DND-41 (cell line): Measurements from ENCODE around the gene FAM9B.

ENCODE experiments used
- ATAC-seq: fragments of 200-7000 bp; cut with Tn5 transposase; 3 replicates; pipeline ENCODE4 v1.9.1; 2021; ENCODE audit warnings: low read depth; ENCODE audit not compliant: insufficient read depth
- DNase-seq: peaks from one replicate; pipeline ENCODE4 v3.0.0-alpha.2; 2020
- H2AFZ ChIP-seq: 2 replicates; pipeline ENCODE4 v1.6.0; 2012; ENCODE audit warnings: low read depth, low read length
- H3K27ac ChIP-seq: 2 replicates; pipeline ENCODE4 v1.5.1; 2012; ENCODE audit warnings: low read length, inconsistent platforms
- H3K27me3 ChIP-seq: fragments of 200-600 bp; sonication (generic); 2 replicates; pipeline ENCODE4 v1.6.0; 2012; ENCODE audit warnings: low read length, mild to moderate bottlenecking, inconsistent platforms; ENCODE audit not compliant: insufficient read depth, poor library complexity
- H3K36me3 ChIP-seq: 2 replicates; pipeline ENCODE4 v1.5.1; 2012; ENCODE audit warnings: low read length, inconsistent platforms; ENCODE audit not compliant: insufficient read depth
- H3K4me1 ChIP-seq: 2 replicates; pipeline ENCODE4 v1.5.1; 2012; ENCODE audit warnings: mild to moderate bottlenecking, low read length; ENCODE audit not compliant: insufficient read depth
- H3K4me2 ChIP-seq: 2 replicates; pipeline ENCODE4 v1.6.0; 2012; ENCODE audit warnings: mild to moderate bottlenecking, moderate library complexity, low read length, inconsistent platforms; ENCODE audit not compliant: insufficient read depth
- H3K4me3 ChIP-seq, 2 experiments: fragments of 200-600 bp in 1 of 2; shearing (Covaris generic) in 1 of 2; 2 replicates each; pipeline ENCODE4 v1.5.1; 2012 to 2016; ENCODE audit warnings: inconsistent platforms in 2 of 2, low read length in 2 of 2, mild to moderate bottlenecking in 2 of 2, low read depth in 1 of 2, moderate library complexity in 1 of 2
- H3K79me2 ChIP-seq: 2 replicates; pipeline ENCODE4 v1.6.0; 2012; ENCODE audit warnings: low read length, inconsistent platforms; ENCODE audit not compliant: insufficient read depth
- H3K9ac ChIP-seq: 2 replicates; pipeline ENCODE4 v1.6.0; 2012; ENCODE audit warnings: low read depth, mild to moderate bottlenecking, inconsistent platforms, low read length, moderate library complexity
- H3K9me3 ChIP-seq: 2 replicates; pipeline ENCODE4 v1.5.1; 2012; ENCODE audit warnings: low read length, moderate library complexity, mild to moderate bottlenecking, inconsistent platforms; ENCODE audit not compliant: insufficient read depth, severe bottlenecking
- H4K20me1 ChIP-seq: 2 replicates; pipeline ENCODE4 v1.6.0; 2012; ENCODE audit warnings: low read length; ENCODE audit not compliant: insufficient read depth
- CTCF ChIP-seq: IDR thresholded peaks from 2 replicates; pipeline ENCODE4 v1.5.1; 2012; ENCODE audit warnings: borderline replicate concordance, low read length, moderate library complexity, mild to moderate bottlenecking; ENCODE audit not compliant: poor library complexity, severe bottlenecking; ENCODE audit errors: extremely low read depth
- EZH2 ChIP-seq: IDR thresholded peaks from 3 replicates; pipeline ENCODE4 v1.6.1; 2012; ENCODE audit warnings: borderline replicate concordance, low read depth, mild to moderate bottlenecking, moderate library complexity, low read length, inconsistent platforms; ENCODE audit not compliant: severe bottlenecking

The FAM9B gene

GRCh38 chrX:8984231-8984630 lies 49.7 kb downstream of the FAM9B start:
- Histone ChIP-seq H3K79me2 (no peaks in the 10 kb centered on the region), H3K9ac (no peak overlapping the region), H3K36me3 (no peaks in the 10 kb centered on the region), H4K20me1 (no peaks in the 10 kb centered on the region), H3K4me1 (no peaks in the 10 kb centered on the region), H3K4me3 (no peak overlapping the region), H2AFZ (no peak overlapping the region), H3K4me2 (no peak overlapping the region), H3K9me3 (no peaks in the 10 kb centered on the region), H3K27ac (no peak overlapping the region), H3K27me3 (no peaks in the 10 kb centered on the region)
- ATAC-seq (no peak), DNase-seq (no peak)
- TF ChIP-seq EZH2 (no peak), CTCF (no peak)

- H3K36me3 ChIP-seq = no peaks in the 10 kb centered on the region
- no peak overlapping the region for H2AFZ ChIP-seq
- no peaks in the 10 kb centered on the region for H3K4me1 ChIP-seq
- no peak overlapping the region for H3K9ac ChIP-seq
- H3K27me3 ChIP-seq = no peaks in the 10 kb centered on the region
- H3K4me2 ChIP-seq = no peak overlapping the region
- H4K20me1 ChIP-seq = no peaks in the 10 kb centered on the region
- H3K4me3 ChIP-seq = no peak overlapping the region
- TF ChIP-seq CTCF (no peak), EZH2 (no peak)
- no peak for DNase-seq
- no peaks in the 10 kb centered on the region for H3K79me2 ChIP-seq
- no peak overlapping the region for H3K27ac ChIP-seq
- 0 out of 3 replicates have a peak, but pooled peaks have one; percentile 42 for ATAC-seq
- no peaks in the 10 kb centered on the region for H3K9me3 ChIP-seq
Measured at GRCh38 chrX:8981723-8982122, 52.2 kb downstream of the FAM9B start.

- no peak overlapping the region for H3K27ac ChIP-seq
- no peaks in the 10 kb centered on the region for H3K27me3 ChIP-seq
- no peak for TF ChIP-seq EZH2
- TF ChIP-seq CTCF = no peak
- no peak overlapping the region for H3K9ac ChIP-seq
- no peaks in the 10 kb centered on the region for H3K36me3 ChIP-seq
- no peaks in the 10 kb centered on the region for H3K4me1 ChIP-seq
- no peak overlapping the region for H2AFZ ChIP-seq
- no peak overlapping the region for H3K4me2 ChIP-seq
- ATAC-seq (no peak), DNase-seq (no peak)
- H3K9me3 ChIP-seq = no peaks in the 10 kb centered on the region
- no peaks in the 10 kb centered on the region for H3K79me2 ChIP-seq
- no peaks in the 10 kb centered on the region for H4K20me1 ChIP-seq
- H3K4me3 ChIP-seq = no peak overlapping the region
Measured at GRCh38 chrX:8980756-8981155, 53.2 kb downstream of the FAM9B start.
